GM03348 (cell line): ENCODE measurements around the gene EVX2.

Source experiments
- DNase-seq: peaks from one replicate; pipeline ENCODE4 v3.0.0; 2012; ENCODE audit warnings: low spot score

The EVX2 gene

DNA sequence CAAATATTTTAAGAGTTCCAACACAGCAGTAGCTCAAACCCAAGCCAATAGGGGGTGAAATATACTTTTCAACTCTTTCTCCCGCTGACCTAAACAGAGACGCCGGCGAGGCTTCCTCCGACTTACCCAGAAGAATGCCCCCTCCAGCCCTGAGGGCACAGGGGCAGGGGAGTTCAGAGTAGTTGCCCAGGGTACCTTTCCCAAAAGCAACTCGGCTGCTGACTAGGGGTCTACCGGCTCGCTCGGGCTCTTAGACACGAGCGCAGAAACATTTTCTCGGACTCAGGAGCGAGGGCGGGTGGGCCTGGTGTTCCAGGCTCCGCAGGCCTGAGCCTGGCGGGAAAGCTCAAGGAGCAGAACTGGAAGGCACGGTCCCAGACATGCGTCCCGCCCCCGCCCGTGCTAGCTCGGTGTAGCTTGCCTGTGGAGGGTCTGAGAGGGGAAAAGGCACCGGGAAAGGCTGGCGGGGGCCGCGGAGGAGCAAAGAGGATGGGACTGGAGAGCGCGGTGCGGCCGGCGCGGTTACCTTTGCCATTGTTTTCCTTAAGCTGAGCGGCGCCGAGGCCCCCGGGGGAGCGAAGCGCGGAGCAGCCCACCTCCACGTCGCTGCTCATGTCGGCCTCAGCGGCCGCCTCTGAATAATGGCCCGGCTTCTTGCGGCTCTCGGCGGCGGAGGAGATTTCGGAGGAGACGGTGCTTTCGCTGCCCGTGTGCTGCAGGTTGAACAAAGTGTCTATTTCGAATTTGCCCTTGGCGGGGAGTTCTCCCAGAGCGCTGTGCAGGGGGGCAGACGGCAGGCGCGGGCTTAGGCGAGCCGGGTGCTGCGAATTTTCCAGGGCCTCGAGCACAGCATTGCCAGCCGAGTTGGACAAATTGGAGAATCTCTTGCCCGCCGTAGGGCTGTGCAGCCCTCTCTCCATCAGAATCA lies 674 bp downstream of the EVX2 start:
- DNase-seq: no peak

DNA sequence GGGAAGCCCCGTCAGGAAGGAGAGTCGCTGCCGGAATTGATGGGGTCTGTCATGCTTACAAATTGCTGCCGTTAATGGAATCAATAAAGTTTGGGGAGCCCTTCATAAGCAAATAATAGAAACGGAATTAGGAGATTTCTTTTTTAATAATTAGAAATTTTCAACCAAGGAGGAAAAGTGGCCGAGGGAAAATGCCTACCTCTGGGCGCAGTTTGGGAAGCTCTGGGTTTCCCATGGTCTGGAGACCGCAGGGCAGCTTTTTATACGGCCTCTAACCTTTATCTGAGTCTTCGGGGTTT lies 1.3 kb downstream of the EVX2 start:
- DNase-seq: no peak

DNA sequence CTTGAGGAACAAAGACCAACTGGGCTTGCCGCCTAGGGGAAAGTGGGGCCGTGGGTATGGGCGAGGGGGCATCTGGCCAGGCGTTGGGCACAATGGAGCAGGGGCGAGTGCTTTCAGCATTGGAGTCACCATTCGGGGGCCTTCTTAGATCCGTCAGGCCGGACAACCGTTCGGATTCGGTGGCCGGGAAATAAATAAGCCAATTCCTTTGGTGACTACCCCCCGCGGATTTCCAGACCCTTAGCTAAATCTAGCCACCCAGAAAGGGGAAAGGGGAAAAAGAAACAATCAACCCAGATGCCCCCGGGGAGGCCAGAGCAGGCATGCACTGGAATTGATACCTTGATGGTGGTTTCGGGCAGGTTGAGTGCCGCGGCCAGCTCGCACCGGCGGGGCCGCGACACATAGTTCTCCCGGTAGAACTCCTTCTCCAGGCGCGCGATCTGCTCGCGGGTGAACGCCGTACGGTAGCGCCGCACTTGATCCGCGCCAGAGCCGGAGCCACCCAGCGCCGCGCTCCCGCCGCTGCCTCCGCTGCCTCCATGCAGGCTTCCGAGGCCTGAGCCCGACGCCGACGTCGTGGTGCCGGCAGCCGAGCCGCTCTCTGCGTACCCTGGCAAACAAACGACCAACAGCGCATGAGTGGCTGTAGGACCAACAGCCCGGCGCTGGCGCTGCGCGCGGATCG lies 1.8 kb downstream of the EVX2 start:
- no peak for DNase-seq

GRCh38 chr2:176081376-176081836 lies 2.4 kb downstream of the EVX2 start:
- DNase-seq: no peak

- DNase-seq: no peak
These were observed 3.0 kb downstream of the EVX2 start for GRCh38 chr2:176080540-176081375.

- DNase-seq: peak; percentile 85
These were observed 3.8 kb downstream of the EVX2 start for GRCh38 chr2:176079831-176080539.

DNA sequence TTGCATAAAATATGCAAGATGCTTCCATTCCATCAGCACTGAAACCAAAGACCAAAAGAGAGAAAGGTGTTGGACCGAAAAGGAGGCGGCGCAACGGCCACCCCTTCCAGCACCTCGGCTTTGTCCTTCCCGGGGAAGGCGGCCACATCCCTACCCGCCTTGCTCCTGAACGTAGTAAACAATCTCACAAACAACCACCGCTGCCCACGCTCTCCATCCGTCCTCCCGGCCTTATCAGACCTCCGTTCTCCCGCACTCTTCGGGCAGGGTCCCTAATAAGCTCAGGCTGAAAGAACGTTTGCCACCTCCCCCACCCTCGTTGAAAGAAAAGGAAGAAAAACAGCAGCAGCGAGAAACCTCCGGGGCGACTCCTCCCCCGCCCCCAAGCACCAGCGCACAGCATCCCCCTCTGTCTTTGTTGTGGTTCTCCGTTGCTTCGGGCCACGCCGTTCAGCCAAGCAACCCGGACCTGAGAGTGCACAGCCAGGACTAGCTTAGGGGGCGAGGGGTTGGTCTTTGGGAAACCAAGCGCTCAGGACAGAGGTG lies 4.4 kb downstream of the EVX2 start:
- no peak for DNase-seq

- no peak for DNase-seq
These were observed 5.0 kb downstream of the EVX2 start for GRCh38 chr2:176078541-176079284.

DNA sequence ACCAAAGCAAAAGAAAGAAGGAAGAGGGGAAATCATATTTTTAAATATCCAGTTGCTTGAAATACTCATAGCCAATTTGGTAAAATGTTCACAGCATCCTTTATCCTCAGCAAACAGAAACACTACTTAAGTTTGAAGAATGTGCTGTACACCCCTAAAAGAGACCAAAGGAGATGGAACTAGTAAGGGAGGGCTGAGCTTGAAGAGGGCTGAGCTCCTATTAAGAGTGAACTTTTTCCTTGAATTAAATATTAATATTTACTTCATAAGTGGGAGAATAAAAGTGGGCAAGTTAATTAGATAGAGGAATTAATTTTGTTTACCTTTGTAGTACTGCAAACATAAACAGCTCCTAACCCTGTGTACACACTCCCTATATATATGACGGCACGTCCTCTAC lies 7.0 kb downstream of the EVX2 start:
- DNase-seq: no peak

- no peak for DNase-seq
These were observed 7.7 kb downstream of the EVX2 start for GRCh38 chr2:176076063-176076462.

- DNase-seq: no peak
These were observed 8.3 kb downstream of the EVX2 start for GRCh38 chr2:176075481-176075880.

- no peak for DNase-seq
These were observed 8.8 kb downstream of the EVX2 start for GRCh38 chr2:176074919-176075425.

DNA sequence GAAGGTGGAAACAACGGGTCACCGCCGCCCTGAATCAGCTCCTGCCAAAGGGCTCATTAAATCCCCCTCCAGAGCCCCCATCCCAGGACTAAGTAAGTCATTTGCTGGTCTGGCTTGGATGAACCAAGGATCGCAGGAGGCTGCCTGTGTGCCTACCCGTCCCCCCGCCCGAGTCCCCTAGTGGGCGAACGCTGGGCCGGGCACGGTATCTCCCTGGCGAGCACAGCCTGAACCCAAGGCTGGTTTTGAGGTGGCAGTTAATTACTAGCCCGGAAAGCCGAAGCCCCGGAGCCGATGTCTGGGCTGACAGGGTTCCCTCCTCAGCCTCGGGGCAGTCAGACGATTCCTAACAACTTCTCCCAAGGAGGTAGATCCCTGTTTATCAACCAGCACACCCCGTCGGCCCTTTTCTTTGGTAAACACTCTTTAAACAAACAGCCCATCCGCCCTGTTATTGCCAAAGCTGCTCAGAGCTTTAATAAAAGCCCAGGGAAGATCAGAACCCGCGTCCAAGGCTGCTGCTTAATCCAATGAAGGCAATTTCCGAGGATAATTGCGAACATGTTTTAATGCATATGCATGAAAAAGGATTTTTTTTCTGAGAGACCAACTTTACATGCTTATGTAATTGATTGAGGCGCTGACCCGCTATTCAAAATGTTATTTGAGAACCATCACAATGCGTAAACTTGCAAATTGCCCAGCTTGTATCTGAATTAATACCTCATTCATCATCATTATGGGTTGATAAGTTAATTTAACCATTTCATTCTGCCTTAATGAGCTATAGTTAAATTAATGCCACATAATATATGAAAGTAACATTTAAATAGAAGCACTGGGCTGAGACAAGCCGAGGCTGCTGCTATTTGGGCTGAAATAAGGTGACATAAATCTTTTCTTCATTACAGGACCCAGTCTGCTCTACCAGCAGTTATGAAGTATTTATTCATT lies 10.5 kb downstream of the EVX2 start:
- DNase-seq: no peak

GRCh38 chr2:176072292-176072669 lies 11.5 kb downstream of the EVX2 start:
- DNase-seq: no peak

DNA sequence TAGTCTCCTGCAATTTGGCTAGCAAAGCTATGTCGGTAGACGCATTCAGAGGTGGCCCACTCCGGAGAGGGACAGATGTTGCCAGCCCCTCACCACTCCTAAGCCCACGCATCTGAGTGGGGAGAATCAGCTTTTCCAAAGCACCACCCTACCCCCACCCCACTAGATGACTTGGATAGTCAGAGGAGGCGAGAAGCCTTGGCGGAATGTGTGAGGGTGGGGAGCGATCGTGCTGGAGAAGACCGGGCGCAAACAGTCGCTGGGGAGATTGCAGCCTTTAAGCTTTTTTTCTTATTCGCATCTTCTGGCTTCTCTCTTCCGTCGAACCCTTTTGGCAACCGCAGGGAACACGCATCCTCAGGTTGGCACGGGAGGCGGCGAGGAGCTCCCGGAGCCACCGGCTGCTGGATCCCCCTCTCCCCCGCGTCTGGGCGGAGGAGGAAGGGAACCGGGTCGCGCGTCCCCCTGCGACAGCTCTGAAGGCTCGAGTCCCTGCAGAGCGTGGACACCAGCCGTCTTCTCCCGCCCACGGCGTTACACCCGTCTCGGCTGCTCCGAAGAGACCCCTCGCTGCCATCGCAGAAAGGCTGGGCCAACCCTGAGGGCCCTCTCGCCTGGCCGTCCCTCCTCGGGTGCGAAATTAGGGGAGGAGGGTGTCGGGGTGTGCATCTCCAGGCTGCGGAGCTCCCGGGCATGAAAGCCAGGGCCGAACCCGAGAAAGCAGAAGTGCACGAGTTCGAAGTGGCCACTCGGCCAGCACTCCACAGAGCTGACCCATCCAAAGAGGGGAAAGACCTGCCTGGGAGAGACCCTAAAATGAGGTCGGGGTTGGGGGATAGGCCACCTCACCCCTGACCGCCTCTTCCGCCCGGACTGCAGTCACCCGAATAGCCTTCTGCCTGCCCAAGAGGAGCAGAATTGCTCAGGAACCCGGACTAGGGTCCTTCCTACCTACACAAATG lies 12.2 kb downstream of the EVX2 start:
- DNase-seq: no peak

- no peak for DNase-seq
These were observed 15.3 kb downstream of the EVX2 start for GRCh38 chr2:176068419-176068832.

GRCh38 chr2:176067589-176068418 lies 16.0 kb downstream of the EVX2 start:
- no peak for DNase-seq
